ENCODE measurements around the gene SCGB3A1. TPM values are rescaled to one million over a fixed set of nuclear protein-coding genes. Genes with fewer than 3 reads are reported as not detected.
A peak's percentile ranks its signal among the peaks of the same experiment; 100 is the strongest.

The SCGB3A1 gene
- total and polyA plus RNA-seq, 9 of the 15 experiments (the other 6 are each of a cell fraction or from before 2014, with no cell fraction given), result 0.33 TPM; not detected in 8

DNA sequence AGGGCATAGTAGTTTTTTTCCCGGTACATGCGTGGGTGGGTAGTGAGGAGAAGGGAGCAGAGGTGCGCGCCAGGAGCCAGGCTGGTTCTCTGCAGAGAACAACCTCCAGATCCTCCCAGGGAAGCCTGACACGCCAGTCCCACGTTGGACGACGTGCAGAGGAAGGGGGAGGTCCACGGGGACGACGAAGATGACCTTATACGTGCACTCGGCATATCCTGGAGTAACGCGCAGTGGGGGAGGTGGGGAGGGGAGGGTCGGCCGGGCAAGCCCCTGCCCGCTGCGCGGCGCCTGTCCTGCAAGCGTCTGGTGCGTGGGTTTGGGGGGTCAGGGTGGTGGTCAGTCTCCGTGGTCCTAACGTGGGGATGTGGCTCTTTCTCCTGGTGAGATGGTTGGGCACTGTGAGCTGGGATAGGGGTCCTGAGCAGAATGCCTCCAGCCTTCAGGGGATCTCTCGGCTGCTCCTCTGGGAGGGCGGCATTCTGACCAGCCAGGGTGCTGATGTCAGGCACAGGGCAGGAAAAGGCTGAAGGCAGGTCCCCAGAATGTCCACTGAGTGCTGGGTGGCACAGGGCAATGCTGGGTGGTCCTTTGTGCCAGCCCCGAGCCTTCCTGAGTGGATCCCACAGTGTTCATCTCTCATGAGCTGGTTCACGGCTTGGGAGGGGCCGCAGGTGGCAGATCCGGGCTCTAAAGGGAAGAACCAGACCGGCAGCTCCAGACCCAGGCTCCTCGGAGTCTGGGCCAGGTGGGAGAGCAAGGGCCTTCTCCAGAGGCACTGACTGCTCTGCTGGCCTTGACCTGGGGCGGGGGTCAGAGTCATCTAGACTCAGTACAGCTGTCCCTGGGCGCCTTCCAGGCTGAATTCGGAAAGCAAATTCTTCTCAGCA is 10.5 kb upstream of the SCGB3A1 start:
- ATAC-seq, result no peak
- Histone ChIP-seq H3K79me2 (ENCODE audit: control insufficient read depth, insufficient read depth, low read length) (no peaks in the 10 kb centered on the region), H4K20me1 (replicated peaks; ENCODE audit: control insufficient read depth, insufficient read depth, low read length) (no peaks in the 10 kb centered on the region), H2AFZ (ENCODE audit: low read depth, low read length) (no peak overlapping the region), H3K27ac (ENCODE audit: extremely low read depth, low read depth, low read length) (no peak overlapping the region), H3K4me3 (no peak overlapping the region), H3K36me3 (ENCODE audit: control insufficient read depth, insufficient read depth, low read length) (no peaks in the 10 kb centered on the region), H3K27me3 (ENCODE audit: control insufficient read depth in 2 of 2, insufficient read depth in 2 of 2, low read length in 2 of 2) (peaks cover 0 to 7% of the 10 kb centered on the region in 2 experiments; a peak in 2 of 5 replicates), H3K9me1 (ENCODE audit: control insufficient read depth, insufficient read depth, low read length) (no peaks in the 10 kb centered on the region), H3K9ac (ENCODE audit: insufficient read depth in 1 of 2, low read depth in 2 of 2, low read length in 2 of 2) (peak overlapping the region in 1 of 2 experiments; percentile 45; a peak in 1 of 4 replicates), H3K4me1 (replicated peaks in 1 of 2; ENCODE audit: control insufficient read depth in 2 of 2, insufficient read depth in 2 of 2, low read length in 2 of 2) (peaks cover 0 to 47% of the 10 kb centered on the region in 2 experiments; a peak in 4 of 5 replicates), H3K4me2 (ENCODE audit: insufficient read depth, low read length) (no peak overlapping the region), H3K9me3 (replicated peaks; ENCODE audit: control insufficient read depth, insufficient read depth, low read depth, low read length) (no peaks in the 10 kb centered on the region)
- CTCF ChIA-PET (ENCODE audit: low intra/inter-chr PET ratio), result no interaction called here
- BruUV-seq (replicated peaks), result no TSS peak
- FAIRE-seq, result no peak
- in situ Hi-C loops (cut with MboI), result no loop called here
- no peak for DNase-seq (ENCODE audit: extremely low read depth in 1 of 4, low spot score in 3 of 4)
- TF ChIP-seq HMG20B (CRISPR knock-in tag; IDR thresholded peaks at IDR 0.05) (no peak), ZNF347 (CRISPR knock-in tag; IDR thresholded peaks at IDR 0.05; ENCODE audit: low read depth) (no peak), EGR1 (conservative IDR thresholded peaks at IDR 0.05) (peak; percentile 31; the same call in 1 of the 2 replicates)
- POLR2A ChIA-PET, result interaction anchor here (0.6 to 1.0 kb wide), 4 partner anchors 10 to 498 kb away, joined by 3 to 4 read pairs (median 3); no protein-coding TSS in a partner anchor
- intact Hi-C loops (cut with micrococcal nuclease), result loop anchor here (10.0 kb wide), 2 partner anchors 47 to 397 kb away; partner anchors contain the start of gene RASGEF1C
- WGBS (ENCODE audit: insufficient coverage, low coverage, missing lambda C conversion rate), result 35% methylated on average over 32 of the region's 36 CpGs

DNA sequence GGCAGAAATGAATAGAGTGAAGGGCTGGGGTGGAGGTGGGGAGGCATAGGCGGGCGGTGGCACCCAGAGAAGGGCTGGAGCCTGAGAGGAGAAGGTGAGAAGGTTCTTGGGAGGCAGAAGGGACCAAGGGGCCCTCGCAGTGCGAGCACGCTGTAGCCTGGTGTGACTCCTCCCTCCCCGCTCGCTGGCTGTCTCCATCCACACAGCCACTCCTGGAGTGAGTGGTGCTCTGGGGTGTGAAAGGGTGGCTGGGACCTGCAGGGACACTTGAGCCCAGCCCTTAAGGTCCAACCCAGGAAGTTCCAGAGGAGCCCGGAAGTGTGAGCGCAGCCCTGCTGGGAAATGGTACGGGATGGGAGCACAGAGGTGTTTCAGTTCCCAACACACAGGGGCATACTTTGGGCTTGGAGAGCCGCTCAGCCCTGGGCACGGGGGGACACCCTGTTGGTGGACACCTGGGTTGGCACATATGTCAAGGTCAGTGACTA is 9.3 kb upstream of the SCGB3A1 start:
- H2AFZ ChIP-seq (ENCODE audit: low read depth, low read length), result peak overlapping the region; percentile 16; the same call in 1 of the 2 replicates
- no peaks in the 10 kb centered on the region for H4K20me1 ChIP-seq (replicated peaks; ENCODE audit: control insufficient read depth, insufficient read depth, low read length)
- no peaks in the 10 kb centered on the region for H3K9me1 ChIP-seq (ENCODE audit: control insufficient read depth, insufficient read depth, low read length)
- DNase-seq (ENCODE audit: extremely low read depth in 1 of 4, low spot score in 3 of 4) (peak in 1 of 4 experiments; percentile 9), FAIRE-seq (no peak), ATAC-seq (no peak)
- CTCF ChIA-PET (ENCODE audit: low intra/inter-chr PET ratio), result interaction anchor here (0.6 kb wide), 1 partner anchor 20 kb away, joined by 3 read pairs; no protein-coding TSS in a partner anchor
- intact Hi-C loops (cut with micrococcal nuclease) (loop anchor here (10.0 kb wide), 2 partner anchors 46 to 396 kb away; partner anchors contain the start of gene RASGEF1C), in situ Hi-C loops (cut with MboI) (no loop called here)
- peaks cover 0 to 49% of the 10 kb centered on the region in 2 experiments; a peak in 4 of 5 replicates for H3K4me1 ChIP-seq (replicated peaks in 1 of 2; ENCODE audit: control insufficient read depth in 2 of 2, insufficient read depth in 2 of 2, low read length in 2 of 2)
- BruUV-seq (replicated peaks), result no TSS peak
- no peaks in the 10 kb centered on the region for H3K79me2 ChIP-seq (ENCODE audit: control insufficient read depth, insufficient read depth, low read length)
- WGBS (ENCODE audit: insufficient coverage, low coverage, missing lambda C conversion rate), result 54% methylated on average over 10 of the region's 12 CpGs
- H3K27me3 ChIP-seq (ENCODE audit: control insufficient read depth in 2 of 2, insufficient read depth in 2 of 2, low read length in 2 of 2), result peaks cover 0 to 7% of the 10 kb centered on the region in 2 experiments; a peak in 2 of 5 replicates
- no peak overlapping the region for H3K9ac ChIP-seq (ENCODE audit: insufficient read depth in 1 of 2, low read depth in 2 of 2, low read length in 2 of 2)
- no peaks in the 10 kb centered on the region for H3K9me3 ChIP-seq (replicated peaks; ENCODE audit: control insufficient read depth, insufficient read depth, low read depth, low read length)
- POLR2A ChIA-PET, result no interaction called here
- H3K4me3 ChIP-seq, result no peak overlapping the region
- H3K36me3 ChIP-seq (ENCODE audit: control insufficient read depth, insufficient read depth, low read length), result no peaks in the 10 kb centered on the region
- H3K4me2 ChIP-seq (ENCODE audit: insufficient read depth, low read length), result no peak overlapping the region
- no peak overlapping the region for H3K27ac ChIP-seq (ENCODE audit: extremely low read depth, low read depth, low read length)
- TF ChIP-seq, protein P1, sequence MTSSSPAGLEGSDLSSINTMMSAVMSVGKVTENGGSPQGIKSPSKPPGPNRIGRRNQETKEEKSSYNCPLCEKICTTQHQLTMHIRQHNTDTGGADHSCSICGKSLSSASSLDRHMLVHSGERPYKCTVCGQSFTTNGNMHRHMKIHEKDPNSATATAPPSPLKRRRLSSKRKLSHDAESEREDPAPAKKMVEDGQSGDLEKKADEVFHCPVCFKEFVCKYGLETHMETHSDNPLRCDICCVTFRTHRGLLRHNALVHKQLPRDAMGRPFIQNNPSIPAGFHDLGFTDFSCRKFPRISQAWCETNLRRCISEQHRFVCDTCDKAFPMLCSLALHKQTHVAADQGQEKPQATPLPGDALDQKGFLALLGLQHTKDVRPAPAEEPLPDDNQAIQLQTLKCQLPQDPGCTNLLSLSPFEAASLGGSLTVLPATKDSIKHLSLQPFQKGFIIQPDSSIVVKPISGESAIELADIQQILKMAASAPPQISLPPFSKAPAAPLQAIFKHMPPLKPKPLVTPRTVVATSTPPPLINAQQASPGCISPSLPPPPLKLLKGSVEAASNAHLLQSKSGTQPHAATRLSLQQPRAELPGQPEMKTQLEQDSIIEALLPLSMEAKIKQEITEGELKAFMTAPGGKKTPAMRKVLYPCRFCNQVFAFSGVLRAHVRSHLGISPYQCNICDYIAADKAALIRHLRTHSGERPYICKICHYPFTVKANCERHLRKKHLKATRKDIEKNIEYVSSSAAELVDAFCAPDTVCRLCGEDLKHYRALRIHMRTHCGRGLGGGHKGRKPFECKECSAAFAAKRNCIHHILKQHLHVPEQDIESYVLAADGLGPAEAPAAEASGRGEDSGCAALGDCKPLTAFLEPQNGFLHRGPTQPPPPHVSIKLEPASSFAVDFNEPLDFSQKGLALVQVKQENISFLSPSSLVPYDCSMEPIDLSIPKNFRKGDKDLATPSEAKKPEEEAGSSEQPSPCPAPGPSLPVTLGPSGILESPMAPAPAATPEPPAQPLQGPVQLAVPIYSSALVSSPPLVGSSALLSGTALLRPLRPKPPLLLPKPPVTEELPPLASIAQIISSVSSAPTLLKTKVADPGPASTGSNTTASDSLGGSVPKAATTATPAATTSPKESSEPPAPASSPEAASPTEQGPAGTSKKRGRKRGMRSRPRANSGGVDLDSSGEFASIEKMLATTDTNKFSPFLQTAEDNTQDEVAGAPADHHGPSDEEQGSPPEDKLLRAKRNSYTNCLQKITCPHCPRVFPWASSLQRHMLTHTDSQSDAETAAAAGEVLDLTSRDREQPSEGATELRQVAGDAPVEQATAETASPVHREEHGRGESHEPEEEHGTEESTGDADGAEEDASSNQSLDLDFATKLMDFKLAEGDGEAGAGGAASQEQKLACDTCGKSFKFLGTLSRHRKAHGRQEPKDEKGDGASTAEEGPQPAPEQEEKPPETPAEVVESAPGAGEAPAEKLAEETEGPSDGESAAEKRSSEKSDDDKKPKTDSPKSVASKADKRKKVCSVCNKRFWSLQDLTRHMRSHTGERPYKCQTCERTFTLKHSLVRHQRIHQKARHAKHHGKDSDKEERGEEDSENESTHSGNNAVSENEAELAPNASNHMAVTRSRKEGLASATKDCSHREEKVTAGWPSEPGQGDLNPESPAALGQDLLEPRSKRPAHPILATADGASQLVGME (CRISPR knock-in tag; IDR thresholded peaks at IDR 0.05), result no peak
- TF ChIP-seq, protein P2, sequence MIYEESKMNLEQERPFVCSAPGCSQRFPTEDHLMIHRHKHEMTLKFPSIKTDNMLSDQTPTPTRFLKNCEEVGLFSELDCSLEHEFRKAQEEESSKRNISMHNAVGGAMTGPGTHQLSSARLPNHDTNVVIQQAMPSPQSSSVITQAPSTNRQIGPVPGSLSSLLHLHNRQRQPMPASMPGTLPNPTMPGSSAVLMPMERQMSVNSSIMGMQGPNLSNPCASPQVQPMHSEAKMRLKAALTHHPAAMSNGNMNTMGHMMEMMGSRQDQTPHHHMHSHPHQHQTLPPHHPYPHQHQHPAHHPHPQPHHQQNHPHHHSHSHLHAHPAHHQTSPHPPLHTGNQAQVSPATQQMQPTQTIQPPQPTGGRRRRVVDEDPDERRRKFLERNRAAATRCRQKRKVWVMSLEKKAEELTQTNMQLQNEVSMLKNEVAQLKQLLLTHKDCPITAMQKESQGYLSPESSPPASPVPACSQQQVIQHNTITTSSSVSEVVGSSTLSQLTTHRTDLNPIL (CRISPR knock-in tag; IDR thresholded peaks at IDR 0.05), result no peak
- TF ChIP-seq ELF4 (CRISPR knock-in tag; IDR thresholded peaks at IDR 0.05), result no peak
